Brain microvascular endothelial cell (primary cell): Measurements from ENCODE around the gene DIO3.

Source experiments
- DNase-seq: peaks from one replicate; pipeline ENCODE4 v3.0.0-alpha.2; 2020
- H3K27ac ChIP-seq: fragments of 250-450 bp; sonication (Bioruptor Pico); 2 replicates; pipeline ENCODE4 v1.5.1; 2020; ENCODE audit warnings: mild to moderate bottlenecking, moderate library complexity
- H3K27me3 ChIP-seq: fragments of 250-450 bp; sonication (Bioruptor Pico); replicated peaks from 2 replicates; pipeline ENCODE4 v1.5.1; 2020; ENCODE audit warnings: mild to moderate bottlenecking
- H3K36me3 ChIP-seq: fragments of 250-450 bp; sonication (Bioruptor Pico); replicated peaks from 2 replicates; pipeline ENCODE4 v1.5.1; 2020; ENCODE audit warnings: mild to moderate bottlenecking
- H3K4me3 ChIP-seq: 2 replicates; pipeline ENCODE4 v1.5.1; 2011; ENCODE audit warnings: low read depth, mild to moderate bottlenecking, control low read depth, low read length, moderate library complexity
- CTCF ChIP-seq: IDR thresholded peaks from 2 replicates; pipeline ENCODE4 v1.5.1; 2011; ENCODE audit warnings: low read depth, mild to moderate bottlenecking, moderate library complexity, low read length, control low read depth, inconsistent platforms; ENCODE audit errors: missing control alignments
- in situ Hi-C: cut with HindIII; loops from 2 replicates; pipeline ENCODE4 v1.10.0; 2017; ENCODE audit warnings: low sequenced_read_pairs, low pct_ligation_motif_present

DIO3 gene

GRCh38 chr14:101600891-101601605 is 39.8 kb downstream of the DIO3 start:
- no peaks in the 10 kb centered on the region for H3K27me3 ChIP-seq
- H3K4me3 ChIP-seq: no peak overlapping the region
- DNase-seq: no peak
- TF ChIP-seq CTCF: no peak
- no peaks in the 10 kb centered on the region for H3K36me3 ChIP-seq
- in situ Hi-C loops: no loop called here
- no peak overlapping the region for H3K27ac ChIP-seq

- Histone ChIP-seq H3K4me3 (no peak overlapping the region), H3K36me3 (no peaks in the 10 kb centered on the region), H3K27me3 (peaks cover 2% of the 10 kb centered on the region), H3K27ac (no peak overlapping the region)
- TF ChIP-seq CTCF: no peak
- DNase-seq: no peak
- in situ Hi-C loops: no loop called here
Observed at GRCh38 chr14:101601606-101602465, 40.5 kb downstream of the DIO3 start.

- no peaks in the 10 kb centered on the region for H3K36me3 ChIP-seq
- no peak overlapping the region for H3K27ac ChIP-seq
- in situ Hi-C loops: no loop called here
- no peak for TF ChIP-seq CTCF
- no peak for DNase-seq
- H3K27me3 ChIP-seq: peaks cover 2% of the 10 kb centered on the region
- H3K4me3 ChIP-seq: no peak overlapping the region
Observed at GRCh38 chr14:101602466-101602840, 41.2 kb downstream of the DIO3 start.

- TF ChIP-seq CTCF: no peak
- in situ Hi-C loops: no loop called here
- Histone ChIP-seq H3K27me3 (peaks cover 2% of the 10 kb centered on the region), H3K36me3 (no peaks in the 10 kb centered on the region), H3K4me3 (no peak overlapping the region), H3K27ac (no peak overlapping the region)
- no peak for DNase-seq
Observed at GRCh38 chr14:101603096-101603495, 41.8 kb downstream of the DIO3 start.

GRCh38 chr14:101604228-101604934 is 43.1 kb downstream of the DIO3 start:
- in situ Hi-C loops: no loop called here

More at GRCh38 chr14:101604228-101604934, 43.1 kb downstream of the DIO3 start:
- Histone ChIP-seq H3K27me3 (peaks cover 7% of the 10 kb centered on the region), H3K27ac (no peak overlapping the region), H3K4me3 (no peak overlapping the region), H3K36me3 (no peaks in the 10 kb centered on the region)
- TF ChIP-seq CTCF: no peak
- no peak for DNase-seq
